HG03196 (cell line): ENCODE data around the gene OCLN.
A peak's percentile ranks its signal among the peaks of the same experiment; 100 is the strongest.
"Not testable (repeated sequence)": the region's sequence is repeated elsewhere in the genome, so short reads cannot be mapped to it uniquely, and the experiment has no call there.

Experiments used
- ATAC-seq: cut with Tn5 transposase; IDR thresholded peaks from one replicate; pipeline ENCODE4 v1.9.1; 2021; ENCODE audit not compliant: unreplicated experiment

Gene OCLN

GRCh38 chr5:69492391-69492922 is at the start of gene OCLN:
OCLN (plus strand) TSS chr5:69492790; CDS start chr5:69504245, 11,455 bp downstream.
- peak; percentile 42 for ATAC-seq

- ATAC-seq, result no peak
Measured at GRCh38 chr5:69444127-69444754, 48.3 kb upstream of the OCLN start.

- no peak for ATAC-seq
Measured at GRCh38 chr5:69449511-69449910, 43.1 kb upstream of the OCLN start.

GRCh38 chr5:69450116-69450515 is 42.5 kb upstream of the OCLN start:
- no peak for ATAC-seq

GRCh38 chr5:69450527-69450926 is 42.1 kb upstream of the OCLN start:
- ATAC-seq, result not testable (repeated sequence)

GRCh38 chr5:69451941-69452647 is 40.5 kb upstream of the OCLN start:
- ATAC-seq, result no peak

- ATAC-seq, result not testable (repeated sequence)
Measured at GRCh38 chr5:69453487-69453886, 39.1 kb upstream of the OCLN start.

- no peak for ATAC-seq
Measured at GRCh38 chr5:69454460-69455249, 37.9 kb upstream of the OCLN start.

- not testable (repeated sequence) for ATAC-seq
Measured at GRCh38 chr5:69455428-69455988, 37.1 kb upstream of the OCLN start.

GRCh38 chr5:69462170-69462569 is 30.4 kb upstream of the OCLN start:
- no peak for ATAC-seq

GRCh38 chr5:69466375-69466774 is 26.2 kb upstream of the OCLN start:
- not testable (repeated sequence) for ATAC-seq

- peak; percentile 95 for ATAC-seq
Measured at GRCh38 chr5:69467442-69468225, 25.0 kb upstream of the OCLN start.

GRCh38 chr5:69468631-69469030 is 24.0 kb upstream of the OCLN start:
- no peak for ATAC-seq

- ATAC-seq, result not testable (repeated sequence)
Measured at GRCh38 chr5:69471516-69471915, 21.1 kb upstream of the OCLN start.

- ATAC-seq, result not testable (repeated sequence)
Measured at GRCh38 chr5:69472535-69473143, 20.0 kb upstream of the OCLN start.

- ATAC-seq, result no peak
Measured at GRCh38 chr5:69477170-69477569, 15.4 kb upstream of the OCLN start.

- not testable (repeated sequence) for ATAC-seq
Measured at GRCh38 chr5:69478296-69478695, 14.3 kb upstream of the OCLN start.

- no peak for ATAC-seq
Measured at GRCh38 chr5:69484891-69485290, 7.7 kb upstream of the OCLN start.

GRCh38 chr5:69485471-69485870 is 7.1 kb upstream of the OCLN start:
- ATAC-seq, result no peak

GRCh38 chr5:69489246-69489645 is 3.3 kb upstream of the OCLN start:
- no peak for ATAC-seq
